ENCODE data around the gene GARIN5A.

DNA sequence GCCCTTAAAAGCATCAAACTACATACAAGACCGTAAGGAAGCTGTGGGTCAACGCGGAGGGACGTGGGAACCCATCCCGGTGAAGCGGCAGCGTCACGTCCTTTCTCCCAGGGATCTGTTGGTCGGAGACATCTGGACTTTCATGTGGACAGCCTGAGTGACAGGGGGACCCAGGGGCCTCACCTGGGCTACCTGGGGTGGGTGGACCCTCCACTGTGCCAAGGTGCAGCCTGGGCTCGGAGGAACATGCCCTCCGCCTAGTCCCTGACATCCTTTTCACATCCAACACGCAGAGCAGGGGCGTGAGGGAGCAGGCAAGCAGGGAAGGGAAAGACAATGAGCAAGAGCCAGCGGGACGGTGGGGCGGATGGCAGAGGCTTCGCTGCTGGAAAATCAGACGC, 13.8 kb upstream of the GARIN5A start:
- TF ChIP-seq EZH2 (IDR thresholded peaks at IDR 0.05; ENCODE audit: insufficient read depth, poor library complexity, severe bottlenecking) (no peak), EZH2phosphoT487 (IDR thresholded peaks at IDR 0.05; ENCODE audit: insufficient read depth, low read depth) (no peak)

Measured in GM23248 (cell line).